NOMO-1 (cell line): ENCODE measurements around the gene MLLT3.

Experiments used
- DNase-seq, 2 experiments: peaks; one replicate each; lab custom pipeline; 2025; ENCODE audit not compliant: unreplicated experiment in 2 of 2; lab: John Stamatoyannopoulos, UW

The MLLT3 gene

GRCh38 chr9:20316372-20316771 is 305.9 kb downstream of the MLLT3 start:
- no peak for DNase-seq

- DNase-seq = no peak
Measured at GRCh38 chr9:20315677-20316076, 306.6 kb downstream of the MLLT3 start.

- DNase-seq = no peak
Measured at GRCh38 chr9:20314981-20315380, 307.3 kb downstream of the MLLT3 start.

GRCh38 chr9:20313415-20313814 is 308.9 kb downstream of the MLLT3 start:
- no peak for DNase-seq

- DNase-seq = no peak
Measured at GRCh38 chr9:20312732-20313131, 309.6 kb downstream of the MLLT3 start.

- DNase-seq = no peak
Measured at GRCh38 chr9:20310024-20310423, 312.3 kb downstream of the MLLT3 start.

- no peak for DNase-seq
Measured at GRCh38 chr9:20309124-20309523, 313.2 kb downstream of the MLLT3 start.

GRCh38 chr9:20307621-20308020 is 314.7 kb downstream of the MLLT3 start:
- DNase-seq = no peak

- no peak for DNase-seq
Measured at GRCh38 chr9:20305452-20305851, 316.8 kb downstream of the MLLT3 start.

- DNase-seq = no peak
Measured at GRCh38 chr9:20303996-20304395, 318.3 kb downstream of the MLLT3 start.

GRCh38 chr9:20303066-20303465 is 319.2 kb downstream of the MLLT3 start:
- DNase-seq = no peak

- no peak for DNase-seq
Measured at GRCh38 chr9:20302197-20302596, 320.1 kb downstream of the MLLT3 start.

- DNase-seq = no peak
Measured at GRCh38 chr9:20300430-20301115, 321.7 kb downstream of the MLLT3 start.

- no peak for DNase-seq
Measured at GRCh38 chr9:20297646-20298084, 324.6 kb downstream of the MLLT3 start.

- DNase-seq = no peak
Measured at GRCh38 chr9:20295555-20295954, 326.7 kb downstream of the MLLT3 start.

- no peak for DNase-seq
Measured at GRCh38 chr9:20294046-20294750, 328.1 kb downstream of the MLLT3 start.

GRCh38 chr9:20292002-20292401 is 330.3 kb downstream of the MLLT3 start:
- DNase-seq = no peak
